Measurements from ENCODE around the gene SLC6A8.

Gene SLC6A8

GRCh38 chrX:153685156-153685536 is 2.6 kb upstream of the SLC6A8 start:
- H3K27me3 ChIP-seq (ENCODE audit: insufficient read depth, poor library complexity, severe bottlenecking), result no peaks in the 10 kb centered on the region
- no peaks in the 10 kb centered on the region for H3K36me3 ChIP-seq (ENCODE audit: low read depth)
- no peak overlapping the region for H3K4me3 ChIP-seq (ENCODE audit: severe bottlenecking)
- TF ChIP-seq CTCF (IDR thresholded peaks at IDR 0.05; ENCODE audit: poor library complexity, severe bottlenecking), result no peak
- H3K4me1 ChIP-seq (ENCODE audit: insufficient read depth, poor library complexity, severe bottlenecking), result no peaks in the 10 kb centered on the region
- no peak overlapping the region for H3K27ac ChIP-seq (ENCODE audit: poor library complexity, severe bottlenecking)
- ATAC-seq (ENCODE audit: low read depth) (no peak), DNase-seq (ENCODE audit: low spot score) (no peak)
- H3K9me3 ChIP-seq (ENCODE audit: severe bottlenecking), result no peaks in the 10 kb centered on the region

GRCh38 chrX:153685751-153686696 is 1.7 kb upstream of the SLC6A8 start:
- ATAC-seq (ENCODE audit: low read depth) (no peak), DNase-seq (ENCODE audit: low spot score) (no peak)
- Histone ChIP-seq H3K4me3 (ENCODE audit: severe bottlenecking) (no peak overlapping the region), H3K36me3 (ENCODE audit: low read depth) (no peaks in the 10 kb centered on the region), H3K27me3 (ENCODE audit: insufficient read depth, poor library complexity, severe bottlenecking) (no peaks in the 10 kb centered on the region), H3K9me3 (ENCODE audit: severe bottlenecking) (no peaks in the 10 kb centered on the region), H3K4me1 (ENCODE audit: insufficient read depth, poor library complexity, severe bottlenecking) (no peaks in the 10 kb centered on the region), H3K27ac (ENCODE audit: poor library complexity, severe bottlenecking) (no peak overlapping the region)
- no peak for TF ChIP-seq CTCF (IDR thresholded peaks at IDR 0.05; ENCODE audit: poor library complexity, severe bottlenecking)

- H3K4me3 ChIP-seq (ENCODE audit: severe bottlenecking), result no peak overlapping the region
- no peaks in the 10 kb centered on the region for H3K9me3 ChIP-seq (ENCODE audit: severe bottlenecking)
- no peak for ATAC-seq (ENCODE audit: low read depth)
- DNase-seq (ENCODE audit: low spot score), result no peak
- peaks cover 5% of the 10 kb centered on the region; the same call in 1 of the 2 replicates for H3K36me3 ChIP-seq (ENCODE audit: low read depth)
- H3K4me1 ChIP-seq (ENCODE audit: insufficient read depth, poor library complexity, severe bottlenecking), result no peaks in the 10 kb centered on the region
- TF ChIP-seq CTCF (IDR thresholded peaks at IDR 0.05; ENCODE audit: poor library complexity, severe bottlenecking), result no peak
- H3K27ac ChIP-seq (ENCODE audit: poor library complexity, severe bottlenecking), result no peak overlapping the region
- no peaks in the 10 kb centered on the region for H3K27me3 ChIP-seq (ENCODE audit: insufficient read depth, poor library complexity, severe bottlenecking)
Measured at GRCh38 chrX:153686711-153687110, 1.0 kb upstream of the SLC6A8 start.

GRCh38 chrX:153688071-153688470 is 345 bp downstream of the SLC6A8 start:
- no peaks in the 10 kb centered on the region for H3K27me3 ChIP-seq (ENCODE audit: insufficient read depth, poor library complexity, severe bottlenecking)
- no peak for TF ChIP-seq CTCF (IDR thresholded peaks at IDR 0.05; ENCODE audit: poor library complexity, severe bottlenecking)
- H3K4me3 ChIP-seq (ENCODE audit: severe bottlenecking), result peak overlapping the region; percentile 29
- no peak for DNase-seq (ENCODE audit: low spot score)
- ATAC-seq (ENCODE audit: low read depth), result no peak
- no peaks in the 10 kb centered on the region for H3K4me1 ChIP-seq (ENCODE audit: insufficient read depth, poor library complexity, severe bottlenecking)
- H3K27ac ChIP-seq (ENCODE audit: poor library complexity, severe bottlenecking), result no peak overlapping the region
- H3K9me3 ChIP-seq (ENCODE audit: severe bottlenecking), result no peaks in the 10 kb centered on the region
- H3K36me3 ChIP-seq (ENCODE audit: low read depth), result peaks cover 5% of the 10 kb centered on the region; the same call in 1 of the 2 replicates

- H3K9me3 ChIP-seq (ENCODE audit: severe bottlenecking), result no peaks in the 10 kb centered on the region
- peak overlapping the region; percentile 40 for H3K4me3 ChIP-seq (ENCODE audit: severe bottlenecking)
- no peaks in the 10 kb centered on the region for H3K4me1 ChIP-seq (ENCODE audit: insufficient read depth, poor library complexity, severe bottlenecking)
- H3K36me3 ChIP-seq (ENCODE audit: low read depth), result peaks cover 5% of the 10 kb centered on the region; the same call in 1 of the 2 replicates
- DNase-seq (ENCODE audit: low spot score), result no peak
- TF ChIP-seq CTCF (IDR thresholded peaks at IDR 0.05; ENCODE audit: poor library complexity, severe bottlenecking), result no peak
- peak overlapping the region; percentile 48 for H3K27ac ChIP-seq (ENCODE audit: poor library complexity, severe bottlenecking)
- no peaks in the 10 kb centered on the region for H3K27me3 ChIP-seq (ENCODE audit: insufficient read depth, poor library complexity, severe bottlenecking)
- no peak for ATAC-seq (ENCODE audit: low read depth)
Measured at GRCh38 chrX:153688506-153688905, 780 bp downstream of the SLC6A8 start.
